Caco-2 (cell line): Measurements from ENCODE around the gene IL15. TPM values are rescaled to one million over a fixed set of nuclear protein-coding genes. Genes with fewer than 3 reads are reported as not detected.

Experiments used
- BruUV-seq: library from RNA; stranded (reverse); fragments of 400-500 nt; replicated peaks from 2 replicates; lab custom pipeline; 2021; lab: Mats Ljungman, UMichigan
- CTCF ChIA-PET: fragments of 300-600 bp; sonication (Branson Sonifier 250); formaldehyde crosslinking; loops from one replicate; lab custom pipeline; 2022; ENCODE audit warnings: antibody characterized with exemption; lab: Charles Lee
- POLR2A ChIA-PET: fragments of 300-600 bp; sonication (Branson Sonifier 250); formaldehyde crosslinking; loops from one replicate; lab custom pipeline; 2022; ENCODE audit warnings: antibody characterized with exemption; lab: Charles Lee
- DNase-seq, 2 experiments: peaks; one replicate each; pipeline versions ENCODE4 v3.0.0 to v3.0.0-alpha.2; 2020 to 2022
- H3K27me3 ChIP-seq: replicated peaks from 2 replicates; pipeline ENCODE4 v1.6.0; 2011; ENCODE audit warnings: low read length; ENCODE audit not compliant: control insufficient read depth, insufficient read depth
- H3K36me3 ChIP-seq: 2 replicates; pipeline ENCODE4 v1.5.1; 2011; ENCODE audit warnings: low read length; ENCODE audit not compliant: control insufficient read depth, insufficient read depth
- H3K4me1 ChIP-seq: fragments of 250-450 bp; sonication (Bioruptor Pico); 2 replicates; pipeline ENCODE4 v1.5.1; 2020; ENCODE audit warnings: mild to moderate bottlenecking
- H3K4me3 ChIP-seq: 2 replicates; pipeline ENCODE4 v1.5.1; 2011; ENCODE audit warnings: low read depth, mild to moderate bottlenecking, control low read depth, low read length
- H3K9me3 ChIP-seq: fragments of 250-450 bp; sonication (Bioruptor Pico); 2 replicates; pipeline ENCODE4 v1.5.1; 2020; ENCODE audit warnings: mild to moderate bottlenecking, moderate library complexity
- H3K27ac Mint-ChIP-seq: one replicate; pipeline ENCODE4 v1.8.0; 2022; ENCODE audit warnings: mixed read lengths; ENCODE audit not compliant: unreplicated experiment
- H3K27me3 Mint-ChIP-seq: one replicate; pipeline ENCODE4 v1.8.0; 2022; ENCODE audit warnings: mixed read lengths; ENCODE audit not compliant: insufficient read depth, unreplicated experiment
- H3K36me3 Mint-ChIP-seq: one replicate; pipeline ENCODE4 v1.8.0; 2022; ENCODE audit warnings: mild to moderate bottlenecking, mixed read lengths; ENCODE audit not compliant: insufficient read depth, unreplicated experiment
- H3K4me1 Mint-ChIP-seq: one replicate; pipeline ENCODE4 v1.8.0; 2022; ENCODE audit warnings: low read depth, mixed read lengths; ENCODE audit not compliant: unreplicated experiment
- H3K4me3 Mint-ChIP-seq: one replicate; pipeline ENCODE4 v1.8.0; 2022; ENCODE audit warnings: mild to moderate bottlenecking, moderate library complexity, mixed read lengths; ENCODE audit not compliant: unreplicated experiment
- H3K9me3 Mint-ChIP-seq: one replicate; pipeline ENCODE4 v1.8.0; 2022; ENCODE audit warnings: mixed read lengths; ENCODE audit not compliant: unreplicated experiment
- CTCF ChIP-seq, 2 experiments: fragments of 200-600 bp in 1 of 2; IDR thresholded peaks; 1 replicate in 1 of 2; 2 replicates in 1 of 2; pipeline versions ENCODE4 v1.5.1 to v1.8.0; 2011 to 2022; ENCODE audit warnings: antibody characterized with exemption in 1 of 2, control low read depth in 1 of 2, inconsistent platforms in 1 of 2, low read depth in 1 of 2, low read length in 1 of 2, mild to moderate bottlenecking in 1 of 2, moderate library complexity in 1 of 2; ENCODE audit not compliant: insufficient read depth in 1 of 2, severe bottlenecking in 1 of 2, unreplicated experiment in 1 of 2
- intact Hi-C: fragments of 100-400 bp; cut with micrococcal nuclease; formaldehyde crosslinking; loops from one replicate; pipeline ENCODE4 v1.10.0; 2022; ENCODE audit not compliant: unreplicated experiment
- total RNA-seq: library from RNA; stranded (reverse); gene quantifications from 2 replicates; pipeline ENCODE4 v1.2.3, GENCODE V29; 2022

The IL15 gene
- total RNA-seq, 1 experiment from 2014 or later = not detected

- H3K36me3 Mint-ChIP-seq = no peaks in the 10 kb centered on the region
- POLR2A ChIA-PET = no interaction called here
- Histone ChIP-seq H3K4me1 (no peaks in the 10 kb centered on the region), H3K4me3 (no peak overlapping the region), H3K36me3 (no peaks in the 10 kb centered on the region), H3K9me3 (no peaks in the 10 kb centered on the region), H3K27me3 (no peaks in the 10 kb centered on the region)
- no peaks in the 10 kb centered on the region for H3K27me3 Mint-ChIP-seq
- no peak overlapping the region for H3K27ac Mint-ChIP-seq
- CTCF ChIA-PET = no interaction called here
- no peak for TF ChIP-seq CTCF (IDR thresholded peaks at IDR 0.05; ENCODE audit: insufficient read depth in 1 of 2, low read depth in 1 of 2, low read length in 1 of 2, severe bottlenecking in 1 of 2, unreplicated experiment in 1 of 2)
- H3K4me3 Mint-ChIP-seq = no peak overlapping the region
- BruUV-seq = no TSS peak
- no peaks in the 10 kb centered on the region for H3K9me3 Mint-ChIP-seq
- DNase-seq = no peak
- intact Hi-C loops = no loop called here
- no peaks in the 10 kb centered on the region for H3K4me1 Mint-ChIP-seq
These were observed 32.0 kb downstream of the IL15 start for GRCh38 chr4:141668200-141668910.

GRCh38 chr4:141669501-141669900 is 33.1 kb downstream of the IL15 start:
- Mint-ChIP-seq H3K36me3 (no peaks in the 10 kb centered on the region), H3K27ac (no peak overlapping the region), H3K4me3 (no peak overlapping the region), H3K9me3 (no peaks in the 10 kb centered on the region), H3K27me3 (no peaks in the 10 kb centered on the region), H3K4me1 (no peaks in the 10 kb centered on the region)
- no peaks in the 10 kb centered on the region for H3K9me3 ChIP-seq
- H3K4me1 ChIP-seq = no peaks in the 10 kb centered on the region
- ChIA-PET CTCF (no interaction called here), POLR2A (no interaction called here)
- intact Hi-C loops = no loop called here
- no peak overlapping the region for H3K4me3 ChIP-seq
- DNase-seq = no peak
- H3K27me3 ChIP-seq = no peaks in the 10 kb centered on the region
- TF ChIP-seq CTCF (IDR thresholded peaks at IDR 0.05; ENCODE audit: insufficient read depth in 1 of 2, low read depth in 1 of 2, low read length in 1 of 2, severe bottlenecking in 1 of 2, unreplicated experiment in 1 of 2) = no peak
- no peaks in the 10 kb centered on the region for H3K36me3 ChIP-seq
- BruUV-seq = no TSS peak

- BruUV-seq = no TSS peak
- Mint-ChIP-seq H3K4me3 (no peak overlapping the region), H3K27me3 (no peaks in the 10 kb centered on the region), H3K27ac (no peak overlapping the region), H3K9me3 (no peaks in the 10 kb centered on the region), H3K4me1 (peaks cover 11% of the 10 kb centered on the region), H3K36me3 (no peaks in the 10 kb centered on the region)
- DNase-seq = no peak
- Histone ChIP-seq H3K27me3 (no peaks in the 10 kb centered on the region), H3K36me3 (no peaks in the 10 kb centered on the region), H3K9me3 (no peaks in the 10 kb centered on the region), H3K4me1 (peaks cover 13% of the 10 kb centered on the region), H3K4me3 (no peak overlapping the region)
- intact Hi-C loops = no loop called here
- no peak for TF ChIP-seq CTCF (IDR thresholded peaks at IDR 0.05; ENCODE audit: insufficient read depth in 1 of 2, low read depth in 1 of 2, low read length in 1 of 2, severe bottlenecking in 1 of 2, unreplicated experiment in 1 of 2)
- ChIA-PET POLR2A (no interaction called here), CTCF (no interaction called here)
These were observed 39.0 kb downstream of the IL15 start for GRCh38 chr4:141675384-141675783.
